ENCODE results near the gene CST7. TPM values are rescaled to one million over a fixed set of nuclear protein-coding genes. Genes with fewer than 3 reads are reported as not detected.

The CST7 gene
- total RNA-seq, 2 donors from 2014 or later: not detected

- Mint-ChIP-seq H3K4me3 (no peak overlapping the region), H3K4me1 (no peaks in the 10 kb centered on the region), H3K27me3 (ENCODE audit: insufficient read depth) (no peaks in the 10 kb centered on the region), H3K27ac (no peak overlapping the region), H3K36me3 (ENCODE audit: low read depth) (peaks cover 83% of the 10 kb centered on the region), H3K9me3 (peaks cover 38% of the 10 kb centered on the region)
- H3K27ac ChIP-seq (ENCODE audit: low read depth, low read length): no peak overlapping the region
- no peak for TF ChIP-seq CTCF (conservative IDR thresholded peaks at IDR 0.05)
- no peak overlapping the region for H3K4me3 ChIP-seq (ENCODE audit: low read length)
- no peaks in the 10 kb centered on the region for H3K27me3 ChIP-seq (ENCODE audit: control insufficient read depth, insufficient read depth, low read length, poor library complexity, severe bottlenecking)
- H3K9me3 ChIP-seq (ENCODE audit: control insufficient read depth, low read length): peaks cover 32% of the 10 kb centered on the region
- no peak for DNase-seq
- peaks cover 47% of the 10 kb centered on the region for H3K36me3 ChIP-seq (ENCODE audit: control insufficient read depth, insufficient read depth, low read length)
- WGBS, 2 experiments (ENCODE audit: insufficient coverage in 1 of 2, insufficient read length in 1 of 2): 75 to 94% methylated on average over 2 to 3 of the region's 3 CpGs
- no peaks in the 10 kb centered on the region for H3K4me1 ChIP-seq (ENCODE audit: control insufficient read depth, insufficient read depth, low read length)
- H3K9ac ChIP-seq (ENCODE audit: extremely low read depth, low read length, poor library complexity, severe bottlenecking): no peak overlapping the region
Observed at GRCh38 chr20:24977797-24978196, 28.7 kb downstream of the CST7 start.

- Mint-ChIP-seq H3K9me3 (peaks cover 38% of the 10 kb centered on the region), H3K27ac (no peak overlapping the region), H3K27me3 (ENCODE audit: insufficient read depth) (no peaks in the 10 kb centered on the region), H3K4me1 (no peaks in the 10 kb centered on the region), H3K4me3 (no peak overlapping the region), H3K36me3 (ENCODE audit: low read depth) (peaks cover 81% of the 10 kb centered on the region)
- DNase-seq: peak; percentile 13
- H3K27ac ChIP-seq (ENCODE audit: low read depth, low read length): no peak overlapping the region
- no peak for TF ChIP-seq CTCF (conservative IDR thresholded peaks at IDR 0.05)
- 93 to 97% methylated on average over 4 to 8 of the region's 8 CpGs for whole genome bisulfite sequencing, 2 experiments (ENCODE audit: insufficient coverage in 1 of 2, insufficient read length in 1 of 2)
- H3K9ac ChIP-seq (ENCODE audit: extremely low read depth, low read length, poor library complexity, severe bottlenecking): no peak overlapping the region
- H3K4me3 ChIP-seq (ENCODE audit: low read length): no peak overlapping the region
- peaks cover 48% of the 10 kb centered on the region for H3K36me3 ChIP-seq (ENCODE audit: control insufficient read depth, insufficient read depth, low read length)
- H3K27me3 ChIP-seq (ENCODE audit: control insufficient read depth, insufficient read depth, low read length, poor library complexity, severe bottlenecking): no peaks in the 10 kb centered on the region
- no peaks in the 10 kb centered on the region for H3K4me1 ChIP-seq (ENCODE audit: control insufficient read depth, insufficient read depth, low read length)
- H3K9me3 ChIP-seq (ENCODE audit: control insufficient read depth, low read length): peaks cover 32% of the 10 kb centered on the region
Observed at GRCh38 chr20:24978513-24978912, 29.4 kb downstream of the CST7 start.

GRCh38 chr20:24979036-24979960 is 30.2 kb downstream of the CST7 start:
- no peaks in the 10 kb centered on the region for H3K27me3 ChIP-seq (ENCODE audit: control insufficient read depth, insufficient read depth, low read length, poor library complexity, severe bottlenecking)
- no peak overlapping the region for H3K27ac ChIP-seq (ENCODE audit: low read depth, low read length)
- H3K4me1 Mint-ChIP-seq: no peaks in the 10 kb centered on the region
- TF ChIP-seq CTCF (conservative IDR thresholded peaks at IDR 0.05): no peak
- H3K4me1 ChIP-seq (ENCODE audit: control insufficient read depth, insufficient read depth, low read length): no peaks in the 10 kb centered on the region
- H3K9me3 Mint-ChIP-seq: peaks cover 38% of the 10 kb centered on the region
- 90 to 100% methylated on average over 12 to 15 of the region's 15 CpGs for WGBS, 2 experiments (ENCODE audit: insufficient coverage in 1 of 2, insufficient read length in 1 of 2)
- H3K36me3 ChIP-seq (ENCODE audit: control insufficient read depth, insufficient read depth, low read length): peaks cover 51% of the 10 kb centered on the region
- no peak overlapping the region for H3K4me3 ChIP-seq (ENCODE audit: low read length)
- no peaks in the 10 kb centered on the region for H3K27me3 Mint-ChIP-seq (ENCODE audit: insufficient read depth)
- DNase-seq: peak; percentile 7
- H3K27ac Mint-ChIP-seq: no peak overlapping the region
- H3K9ac ChIP-seq (ENCODE audit: extremely low read depth, low read length, poor library complexity, severe bottlenecking): no peak overlapping the region
- no peak overlapping the region for H3K4me3 Mint-ChIP-seq
- peaks cover 32% of the 10 kb centered on the region for H3K9me3 ChIP-seq (ENCODE audit: control insufficient read depth, low read length)
- peaks cover 79% of the 10 kb centered on the region for H3K36me3 Mint-ChIP-seq (ENCODE audit: low read depth)
